NCI-H1092 (cell line): ENCODE results near the gene EMP1.

ENCODE experiments used
- DNase-seq: peaks from one replicate; lab custom pipeline; 2025; lab: John Stamatoyannopoulos, UW

The EMP1 gene

GRCh38 chr12:13223179-13223804, 26.8 kb downstream of the EMP1 start:
- no peak for DNase-seq

- no peak for DNase-seq
Measured at GRCh38 chr12:13223941-13224340, 27.4 kb downstream of the EMP1 start.

GRCh38 chr12:13227191-13227590, 30.7 kb downstream of the EMP1 start:
- no peak for DNase-seq

GRCh38 chr12:13228579-13228978, 32.1 kb downstream of the EMP1 start:
- no peak for DNase-seq

GRCh38 chr12:13229504-13229903, 33.0 kb downstream of the EMP1 start:
- DNase-seq, result no peak

GRCh38 chr12:13230500-13230899, 34.0 kb downstream of the EMP1 start:
- DNase-seq, result no peak

- no peak for DNase-seq
Measured at GRCh38 chr12:13233830-13234641, 37.5 kb downstream of the EMP1 start.

- no peak for DNase-seq
Measured at GRCh38 chr12:13238204-13238603, 41.7 kb downstream of the EMP1 start.

- DNase-seq, result no peak
Measured at GRCh38 chr12:13241833-13242488, 45.4 kb downstream of the EMP1 start.

- DNase-seq, result no peak
Measured at GRCh38 chr12:13242936-13243335, 46.4 kb downstream of the EMP1 start.

GRCh38 chr12:13243516-13244070, 47.1 kb downstream of the EMP1 start:
- no peak for DNase-seq

GRCh38 chr12:13247596-13247995, 51.1 kb downstream of the EMP1 start:
- DNase-seq, result no peak

GRCh38 chr12:13248964-13249363, 52.4 kb downstream of the EMP1 start:
- no peak for DNase-seq

GRCh38 chr12:13250416-13250815, 53.9 kb downstream of the EMP1 start:
- DNase-seq, result no peak

- no peak for DNase-seq
Measured at GRCh38 chr12:13251521-13251920, 55.0 kb downstream of the EMP1 start.

- no peak for DNase-seq
Measured at GRCh38 chr12:13252024-13252423, 55.5 kb downstream of the EMP1 start.

- no peak for DNase-seq
Measured at GRCh38 chr12:13252616-13253015, 56.1 kb downstream of the EMP1 start.

GRCh38 chr12:13253966-13254760, 57.6 kb downstream of the EMP1 start:
- no peak for DNase-seq

GRCh38 chr12:13255792-13256691, 59.5 kb downstream of the EMP1 start:
- peak; percentile 93 for DNase-seq

- DNase-seq, result no peak
Measured at GRCh38 chr12:13256692-13257045, 60.1 kb downstream of the EMP1 start.

- no peak for DNase-seq
Measured at GRCh38 chr12:13257356-13257875, 60.9 kb downstream of the EMP1 start.
